Breast epithelium (tissue), 3 donors: ENCODE measurements around the gene UST.

Experiments
- POLR2A ChIP-seq: fragments of 450-650 bp; IDR thresholded peaks from one replicate; pipeline ENCODE4 v1.6.1; 2016; ENCODE audit warnings: antibody characterized with exemption, mild to moderate bottlenecking, moderate library complexity
- POLR2AphosphoS5 ChIP-seq, 3 donors: sonication (generic); formaldehyde crosslinking; IDR thresholded peaks; one replicate each; pipeline ENCODE4 v1.6.1; 2017; ENCODE audit warnings: antibody characterized with exemption in 3 of 3

DNA sequence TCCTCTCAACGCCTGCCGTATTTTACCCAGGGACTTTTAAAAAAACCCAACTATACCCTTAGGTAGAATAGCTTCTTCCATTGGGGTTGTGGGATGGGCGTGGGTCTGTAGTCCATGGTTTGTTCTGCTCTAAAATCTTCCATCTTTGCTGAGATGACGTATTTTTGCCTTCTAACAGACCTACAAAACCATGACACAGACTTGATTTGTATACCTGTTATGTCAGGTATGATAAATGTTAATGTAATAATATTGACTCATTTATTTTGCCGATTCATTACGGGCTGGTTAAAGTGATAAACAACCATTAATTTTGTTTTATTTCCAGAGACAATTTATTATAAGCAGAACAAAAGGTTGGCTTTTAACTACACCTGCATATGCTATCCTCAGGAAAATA, 48.7 kb downstream of the UST start:
- TF ChIP-seq POLR2A (no peak), POLR2AphosphoS5 (IDR thresholded peaks at IDR 0.05) (no peak)
